ENCODE results near the gene AFAP1. TPM values are rescaled to one million over a fixed set of nuclear protein-coding genes. Genes with fewer than 3 reads are reported as not detected.

Gene AFAP1
- total RNA-seq, 1 donor from 2014 or later, result 84.9 TPM

GRCh38 chr4:7876201-7876875 lies 63.3 kb downstream of the AFAP1 start:
- TF ChIP-seq, protein P1, sequence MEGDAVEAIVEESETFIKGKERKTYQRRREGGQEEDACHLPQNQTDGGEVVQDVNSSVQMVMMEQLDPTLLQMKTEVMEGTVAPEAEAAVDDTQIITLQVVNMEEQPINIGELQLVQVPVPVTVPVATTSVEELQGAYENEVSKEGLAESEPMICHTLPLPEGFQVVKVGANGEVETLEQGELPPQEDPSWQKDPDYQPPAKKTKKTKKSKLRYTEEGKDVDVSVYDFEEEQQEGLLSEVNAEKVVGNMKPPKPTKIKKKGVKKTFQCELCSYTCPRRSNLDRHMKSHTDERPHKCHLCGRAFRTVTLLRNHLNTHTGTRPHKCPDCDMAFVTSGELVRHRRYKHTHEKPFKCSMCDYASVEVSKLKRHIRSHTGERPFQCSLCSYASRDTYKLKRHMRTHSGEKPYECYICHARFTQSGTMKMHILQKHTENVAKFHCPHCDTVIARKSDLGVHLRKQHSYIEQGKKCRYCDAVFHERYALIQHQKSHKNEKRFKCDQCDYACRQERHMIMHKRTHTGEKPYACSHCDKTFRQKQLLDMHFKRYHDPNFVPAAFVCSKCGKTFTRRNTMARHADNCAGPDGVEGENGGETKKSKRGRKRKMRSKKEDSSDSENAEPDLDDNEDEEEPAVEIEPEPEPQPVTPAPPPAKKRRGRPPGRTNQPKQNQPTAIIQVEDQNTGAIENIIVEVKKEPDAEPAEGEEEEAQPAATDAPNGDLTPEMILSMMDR (IDR thresholded peaks at IDR 0.05), result peak in 1 of 3 experiments; percentile 5
- peak in 1 of 2 donors; percentile 68 for DNase-seq (ENCODE audit: low spot score in 2 of 2)
- peaks cover 6 to 38% of the 10 kb centered on the region in 2 donors for H3K4me1 ChIP-seq
- peak overlapping the region in 1 of 2 donors; percentile 20 for H3K4me3 ChIP-seq
- H3K27me3 ChIP-seq, result no peaks in the 10 kb centered on the region
- no peaks in the 10 kb centered on the region for H3K36me3 ChIP-seq
- intact Hi-C loops (cut with DNase I), result loop anchor here (2.0 kb wide), 1 partner anchor 28 kb away; no protein-coding TSS in a partner anchor
- H3K9me3 ChIP-seq, result no peaks in the 10 kb centered on the region
- H3K27ac ChIP-seq, result peak overlapping the region; percentile 60 to 70

GRCh38 chr4:7874838-7875237 lies 64.8 kb downstream of the AFAP1 start:
- H3K4me3 ChIP-seq, result no peak overlapping the region
- H3K36me3 ChIP-seq, result no peaks in the 10 kb centered on the region
- no peak overlapping the region for H3K27ac ChIP-seq
- H3K27me3 ChIP-seq, result no peaks in the 10 kb centered on the region
- intact Hi-C loops (cut with DNase I), result no loop called here
- TF ChIP-seq, protein P1 (IDR thresholded peaks at IDR 0.05), result no peak
- DNase-seq (ENCODE audit: low spot score in 2 of 2), result no peak
- H3K4me1 ChIP-seq, result peaks cover 6 to 35% of the 10 kb centered on the region in 2 donors
- H3K9me3 ChIP-seq, result no peaks in the 10 kb centered on the region

GRCh38 chr4:7873881-7874280 lies 65.8 kb downstream of the AFAP1 start:
- TF ChIP-seq, protein P1 (IDR thresholded peaks at IDR 0.05), result no peak
- H3K4me3 ChIP-seq, result no peak overlapping the region
- no peaks in the 10 kb centered on the region for H3K27me3 ChIP-seq
- H3K4me1 ChIP-seq, result peaks cover 6 to 25% of the 10 kb centered on the region in 2 donors
- no peaks in the 10 kb centered on the region for H3K36me3 ChIP-seq
- intact Hi-C loops (cut with DNase I), result no loop called here
- no peak overlapping the region for H3K27ac ChIP-seq
- peak in 1 of 2 donors; percentile 15 for DNase-seq (ENCODE audit: low spot score in 2 of 2)
- H3K9me3 ChIP-seq, result no peaks in the 10 kb centered on the region

GRCh38 chr4:7872264-7872771 lies 67.3 kb downstream of the AFAP1 start:
- intact Hi-C loops (cut with DNase I), result no loop called here
- no peaks in the 10 kb centered on the region for H3K9me3 ChIP-seq
- H3K36me3 ChIP-seq, result peaks cover 0 to 8% of the 10 kb centered on the region in 2 donors
- H3K4me1 ChIP-seq, result peaks cover 6 to 18% of the 10 kb centered on the region in 2 donors
- H3K4me3 ChIP-seq, result no peak overlapping the region
- TF ChIP-seq, protein P1 (IDR thresholded peaks at IDR 0.05), result no peak
- no peaks in the 10 kb centered on the region for H3K27me3 ChIP-seq
- H3K27ac ChIP-seq, result peak overlapping the region; percentile 2 to 9
- DNase-seq (ENCODE audit: low spot score in 2 of 2), result peak in 1 of 2 donors; percentile 68

DNA sequence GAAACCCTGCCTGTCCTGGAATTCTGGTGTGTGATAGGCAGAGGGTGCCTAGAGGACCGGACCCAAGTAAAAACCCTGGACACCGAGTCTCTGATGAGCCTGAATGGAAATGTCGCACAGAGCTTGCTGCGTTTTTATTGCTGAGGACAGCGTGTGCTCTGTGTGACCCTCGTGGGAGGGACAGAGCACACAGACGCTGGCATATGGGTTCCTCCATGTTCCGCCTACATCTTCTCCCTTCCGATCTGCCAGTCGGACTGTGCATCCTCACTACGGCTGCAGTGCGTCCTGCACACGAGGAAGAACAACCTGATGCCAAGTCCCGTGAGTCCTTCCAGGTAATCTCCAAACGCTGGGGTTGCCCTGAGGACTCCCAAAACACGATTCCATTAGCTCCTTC lies 68.3 kb downstream of the AFAP1 start:
- peaks cover 0 to 13% of the 10 kb centered on the region in 2 donors for H3K4me1 ChIP-seq
- H3K27ac ChIP-seq, result peak overlapping the region; percentile 2 to 13

More for the DNA sequence above, 68.3 kb downstream of the AFAP1 start:
- DNase-seq (ENCODE audit: low spot score in 2 of 2), result peak in 1 of 2 donors; percentile 44
- TF ChIP-seq, protein P1 (IDR thresholded peaks at IDR 0.05), result no peak
- intact Hi-C loops (cut with DNase I), result no loop called here
- peaks cover 0 to 12% of the 10 kb centered on the region in 2 donors for H3K36me3 ChIP-seq
- H3K4me3 ChIP-seq, result no peak overlapping the region
- H3K9me3 ChIP-seq, result no peaks in the 10 kb centered on the region
- H3K27me3 ChIP-seq, result no peaks in the 10 kb centered on the region
